Fibroblast of peridontal ligament (primary cell): ENCODE measurements around the gene OGFOD2.

Experiments
- DNase-seq: peaks from one replicate; pipeline ENCODE4 v3.0.0-alpha.2; 2010; ENCODE audit errors: extremely low read depth

Gene OGFOD2

DNA sequence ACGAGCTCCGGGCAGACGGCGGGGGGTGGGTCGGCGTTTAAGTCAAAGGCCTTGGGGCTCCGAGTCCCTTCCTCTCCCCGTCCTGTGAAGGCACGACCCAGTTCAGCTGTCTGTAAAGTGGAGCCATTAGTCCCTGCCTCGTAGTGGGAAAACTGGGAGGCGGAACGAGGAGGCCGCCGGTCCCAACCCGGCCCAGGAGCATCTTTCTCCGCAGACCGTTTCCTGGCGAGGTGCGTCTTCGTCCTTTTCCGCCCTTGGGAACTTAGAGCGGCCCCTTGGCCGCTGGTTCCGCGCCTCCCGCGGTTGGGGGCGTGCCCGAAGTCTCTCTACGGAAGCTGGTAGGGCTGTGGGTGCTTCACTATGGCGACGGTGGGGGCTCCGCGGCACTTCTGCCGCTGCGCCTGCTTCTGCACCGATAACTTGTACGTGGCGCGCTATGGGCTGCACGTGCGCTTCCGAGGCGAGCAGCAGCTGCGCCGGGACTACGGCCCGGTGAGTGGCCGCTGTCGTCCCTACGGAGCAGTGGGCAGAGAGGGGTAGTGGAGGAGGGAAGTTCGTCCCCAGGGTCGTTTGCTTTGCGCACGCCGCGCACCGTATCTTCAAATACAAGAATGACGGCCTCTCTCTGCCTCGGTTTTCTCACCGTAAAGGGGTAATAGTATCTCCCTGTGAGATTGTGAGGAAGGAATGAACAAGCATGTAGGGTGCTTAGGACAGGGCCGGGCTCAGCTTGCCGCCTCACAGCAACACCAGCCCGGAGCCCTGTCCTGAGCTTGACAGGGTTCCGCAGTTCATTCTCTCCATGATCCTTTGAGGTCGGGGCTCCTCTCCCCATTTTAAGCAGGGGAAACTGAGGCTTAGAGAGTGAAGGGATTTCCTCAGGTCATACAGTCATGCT is at the start of gene OGFOD2:
TSS of gene OGFOD2 (plus strand) at position 353 of the 898 bp plus-strand sequence. CDS start at position 361, 8 bp downstream.
- DNase-seq = peak; percentile 88

- DNase-seq = no peak
These were observed 47.2 kb upstream of the OGFOD2 start for GRCh38 chr12:122927756-122928403.

DNA sequence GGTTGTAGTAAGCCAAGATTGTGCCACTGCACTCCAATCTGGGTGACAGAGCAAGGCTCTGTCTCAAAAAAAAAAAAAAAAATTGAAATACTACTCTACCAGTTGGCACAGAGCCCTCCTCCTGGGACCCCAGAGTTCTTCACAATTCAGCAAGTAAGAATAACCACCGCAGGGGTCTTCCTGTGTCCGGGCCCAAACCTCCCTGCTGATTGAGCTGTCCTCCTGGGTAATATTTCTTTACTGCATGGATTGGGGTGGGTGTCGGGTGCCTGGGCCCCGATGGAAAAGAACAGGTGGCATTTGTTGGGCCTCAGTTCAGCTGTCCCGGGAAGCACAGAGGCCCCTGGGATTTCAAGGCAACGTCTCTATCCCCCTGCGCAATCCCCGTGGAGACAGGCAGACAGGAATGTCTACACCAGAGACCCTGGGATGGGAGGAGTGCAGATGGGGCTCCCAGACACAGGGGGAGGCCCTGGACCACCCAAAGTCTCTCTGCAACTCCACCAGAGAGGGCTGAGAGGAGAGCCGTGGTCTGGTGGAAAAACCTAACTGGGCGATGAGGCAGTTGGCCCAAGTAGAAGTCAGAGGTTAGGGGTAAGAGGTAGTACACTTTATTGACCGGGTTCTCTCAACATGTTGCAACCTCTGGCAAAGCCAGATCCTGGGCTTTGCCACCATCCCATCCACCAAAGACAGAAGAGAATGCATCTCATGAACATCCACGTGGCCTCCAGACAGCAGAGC is 46.5 kb upstream of the OGFOD2 start:
- no peak for DNase-seq

DNA sequence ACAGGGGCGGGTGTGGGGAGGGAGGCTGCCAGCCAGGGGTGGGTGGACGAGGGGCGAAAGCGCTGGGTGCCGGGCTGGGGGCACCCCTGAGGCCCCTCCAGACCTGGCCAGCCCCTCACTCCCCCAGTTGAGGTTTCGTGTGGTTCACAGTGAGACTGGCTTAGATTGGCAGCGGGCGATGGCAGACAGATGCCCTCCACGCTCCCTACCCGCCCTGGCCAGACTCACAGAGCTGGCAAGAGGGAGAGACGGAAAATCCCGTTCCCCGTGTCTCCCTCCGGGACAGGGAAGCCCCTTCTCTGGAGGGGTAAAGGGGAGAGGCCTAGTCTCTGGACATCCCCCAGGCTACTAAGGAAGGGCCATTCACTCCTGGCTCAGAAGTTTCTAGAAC is 45.9 kb upstream of the OGFOD2 start:
- DNase-seq = no peak

DNA sequence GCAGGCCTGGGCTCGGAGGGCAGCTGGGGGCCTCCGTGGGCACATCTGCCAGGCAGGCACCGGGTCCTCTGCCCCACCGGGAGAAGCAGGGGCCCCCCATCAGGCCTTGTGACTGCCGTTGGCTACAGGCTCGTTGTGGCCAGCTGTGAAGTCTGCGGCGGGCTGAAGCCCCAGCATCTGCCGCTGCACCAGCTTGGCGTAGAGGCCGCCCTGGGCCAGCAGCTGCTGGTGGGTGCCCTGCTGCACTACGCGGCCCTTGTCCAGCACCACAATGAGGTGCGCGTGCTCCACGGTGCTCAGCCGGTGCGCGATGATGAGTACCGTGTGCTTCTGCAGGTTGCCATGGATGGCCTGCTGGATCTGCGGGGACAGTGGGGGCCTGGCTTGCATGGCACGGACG is 45.2 kb upstream of the OGFOD2 start:
- DNase-seq = no peak

- no peak for DNase-seq
These were observed 42.8 kb upstream of the OGFOD2 start for GRCh38 chr12:122932207-122932606.

- DNase-seq = no peak
These were observed 40.3 kb upstream of the OGFOD2 start for GRCh38 chr12:122934722-122935121.

DNA sequence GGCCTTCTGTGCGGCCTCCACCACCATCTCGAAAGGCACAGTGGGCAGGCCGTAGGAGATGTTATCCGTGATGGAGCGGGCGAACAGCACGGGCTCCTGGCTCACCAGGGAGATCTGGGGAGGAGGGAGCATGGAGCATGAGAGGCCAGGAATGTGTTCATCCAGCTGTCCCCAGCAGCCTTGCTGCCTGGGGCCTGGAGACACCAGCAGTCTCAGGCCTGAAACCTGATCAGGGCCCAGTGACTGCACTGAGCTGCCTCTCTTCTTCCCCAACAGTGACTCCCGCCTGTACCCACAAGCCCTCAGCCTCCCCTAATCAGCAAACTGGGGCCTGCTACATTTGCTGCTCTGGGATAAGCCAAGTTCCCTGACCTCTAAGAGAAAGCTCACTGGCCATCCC is 39.7 kb upstream of the OGFOD2 start:
- DNase-seq = no peak

DNA sequence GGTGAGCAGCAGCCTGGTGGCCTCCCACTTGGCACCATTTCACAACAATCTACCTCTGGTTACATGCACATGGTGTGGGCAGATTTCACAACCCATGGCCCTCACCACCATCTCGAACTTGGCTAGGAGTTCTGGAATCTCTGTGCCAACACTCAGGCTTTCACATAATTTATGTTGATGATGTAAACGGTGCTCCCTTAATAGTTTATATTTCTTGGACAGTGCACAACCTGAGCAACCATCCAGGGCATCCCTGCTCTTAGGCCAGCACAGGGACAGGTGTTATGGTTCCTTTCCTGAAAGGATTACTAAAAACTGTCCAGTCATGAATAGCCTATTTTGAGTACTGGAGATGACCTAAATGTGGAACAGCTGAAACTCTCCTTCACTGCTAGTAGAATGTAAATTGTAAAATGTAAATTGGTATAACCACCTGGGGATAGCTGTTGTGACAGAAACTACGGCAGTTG is 37.4 kb upstream of the OGFOD2 start:
- no peak for DNase-seq

DNA sequence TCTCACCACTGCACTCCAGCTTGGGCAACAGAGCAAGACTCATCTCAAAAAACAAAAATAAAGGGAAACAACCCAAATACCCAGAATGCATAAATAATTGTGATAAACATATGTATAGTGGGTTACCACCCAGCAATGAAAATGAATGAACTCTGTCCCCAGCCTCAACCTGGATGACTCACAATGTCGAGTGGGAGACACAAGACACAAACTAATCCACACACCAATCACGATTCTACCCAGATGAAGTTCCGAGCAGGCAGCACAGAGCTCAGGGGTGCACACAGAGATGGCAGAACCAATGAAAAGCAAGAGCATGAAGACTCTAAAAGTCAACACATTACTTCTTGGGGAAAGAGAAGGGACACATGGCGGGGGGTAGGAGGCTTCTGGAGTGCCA is 35.9 kb upstream of the OGFOD2 start:
- no peak for DNase-seq

- DNase-seq = peak; percentile 70
These were observed 33.7 kb upstream of the OGFOD2 start for GRCh38 chr12:122941351-122941750.

GRCh38 chr12:122942637-122943036 is 32.4 kb upstream of the OGFOD2 start:
- DNase-seq = no peak

- peak; percentile 19 for DNase-seq
These were observed 31.8 kb upstream of the OGFOD2 start for GRCh38 chr12:122943196-122943595.

DNA sequence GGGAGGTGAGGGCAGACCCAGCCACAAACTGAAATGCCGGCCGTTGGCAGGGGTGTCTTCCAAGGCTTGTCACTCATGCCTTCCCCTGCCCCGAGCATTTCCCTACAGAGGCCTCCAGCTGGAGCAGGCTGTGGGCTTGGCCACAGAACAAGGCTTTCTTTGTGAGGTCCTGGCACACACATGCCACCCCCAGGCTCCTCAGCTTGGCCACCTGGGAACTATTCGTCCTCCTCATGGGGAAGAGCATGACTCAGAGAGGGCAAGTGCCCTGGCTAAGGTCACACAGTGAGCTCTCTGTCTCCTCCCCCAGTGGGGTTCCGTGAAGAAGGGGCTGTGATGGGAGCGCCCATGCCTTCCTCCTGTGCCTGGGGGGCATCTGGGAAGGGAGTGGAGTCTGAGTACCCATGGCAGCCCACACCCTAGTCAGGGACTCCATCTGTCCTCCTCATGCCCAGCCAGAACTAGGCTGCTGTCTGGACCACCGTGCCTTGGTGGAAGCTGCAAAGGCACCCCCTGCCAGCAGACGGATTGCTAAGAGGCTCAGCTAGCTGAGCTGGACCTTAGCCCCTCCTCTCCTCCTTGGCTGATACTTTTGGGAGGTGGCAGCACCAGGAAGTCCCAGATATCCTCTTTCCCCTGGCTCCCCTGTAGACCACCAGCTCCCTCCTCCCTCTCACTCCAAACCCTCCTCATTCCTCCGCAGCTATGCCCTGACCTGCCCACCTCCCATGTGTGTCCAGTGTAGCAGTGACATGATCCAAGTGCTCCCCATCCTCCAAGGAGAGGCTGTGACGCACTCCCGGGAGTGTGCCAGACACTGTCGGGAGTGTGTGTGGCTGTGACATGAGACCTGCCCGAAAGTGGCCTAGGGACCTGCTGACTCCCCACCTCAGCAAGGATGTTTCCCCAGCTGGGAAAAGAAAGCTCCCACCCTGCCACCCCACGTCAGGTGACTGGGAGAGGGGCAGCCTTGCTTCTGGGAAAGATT is 30.1 kb upstream of the OGFOD2 start:
- DNase-seq = peak; percentile 35

DNA sequence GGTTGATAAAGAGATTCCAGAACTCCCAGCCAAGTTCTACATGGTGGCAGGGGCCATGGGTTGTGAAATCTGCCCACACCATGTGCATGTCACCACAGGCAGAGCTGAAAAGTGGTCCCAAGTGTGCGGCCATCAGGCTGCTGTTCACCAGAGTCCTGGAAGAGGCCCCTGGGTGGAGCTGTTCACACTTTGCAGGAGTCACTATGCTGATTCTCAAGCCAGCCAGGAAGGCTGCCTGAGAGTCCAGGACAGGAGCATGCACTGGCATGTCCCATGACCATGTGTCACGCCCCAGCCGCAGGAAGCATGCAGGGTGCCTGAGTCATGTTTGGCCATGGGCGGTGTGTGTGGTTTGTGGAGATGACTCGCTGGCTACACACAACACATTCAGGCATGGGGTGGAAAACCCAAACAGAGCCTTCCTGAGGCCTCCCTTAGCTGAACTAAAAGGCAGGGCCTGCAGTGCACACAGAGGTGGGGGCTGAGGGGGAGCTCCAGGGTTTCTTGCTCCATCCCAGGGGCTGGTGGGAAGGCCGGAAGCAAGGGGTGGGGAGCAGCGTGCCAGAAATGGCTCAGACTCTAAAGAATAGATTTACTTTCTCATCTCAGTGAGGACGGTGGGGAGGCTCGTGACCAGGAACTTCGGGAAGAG is 28.2 kb upstream of the OGFOD2 start:
- peak; percentile 99 for DNase-seq

DNA sequence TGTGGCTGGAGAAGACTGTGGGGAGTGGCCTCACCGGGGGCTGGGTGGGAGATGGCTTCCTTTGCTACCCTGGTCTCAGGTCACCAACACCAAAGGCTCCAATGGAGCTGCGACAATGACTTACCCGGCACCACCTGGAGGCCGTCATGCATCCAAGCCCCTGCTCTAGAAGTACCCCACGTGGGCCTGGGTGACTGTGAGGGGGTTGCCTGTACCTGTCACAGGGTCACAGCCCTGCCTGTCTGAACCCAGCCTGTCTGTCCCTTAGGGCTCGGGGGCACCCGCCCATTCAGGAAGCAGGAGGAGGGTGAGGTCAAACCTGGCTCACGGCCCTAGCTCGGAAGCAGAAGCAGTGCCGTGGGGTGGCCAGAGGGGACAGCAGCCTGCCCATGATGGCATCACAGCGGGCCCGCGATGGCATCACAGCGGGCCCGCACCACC is 27.7 kb upstream of the OGFOD2 start:
- no peak for DNase-seq

- no peak for DNase-seq
These were observed 26.4 kb upstream of the OGFOD2 start for GRCh38 chr12:122948605-122949004.

DNA sequence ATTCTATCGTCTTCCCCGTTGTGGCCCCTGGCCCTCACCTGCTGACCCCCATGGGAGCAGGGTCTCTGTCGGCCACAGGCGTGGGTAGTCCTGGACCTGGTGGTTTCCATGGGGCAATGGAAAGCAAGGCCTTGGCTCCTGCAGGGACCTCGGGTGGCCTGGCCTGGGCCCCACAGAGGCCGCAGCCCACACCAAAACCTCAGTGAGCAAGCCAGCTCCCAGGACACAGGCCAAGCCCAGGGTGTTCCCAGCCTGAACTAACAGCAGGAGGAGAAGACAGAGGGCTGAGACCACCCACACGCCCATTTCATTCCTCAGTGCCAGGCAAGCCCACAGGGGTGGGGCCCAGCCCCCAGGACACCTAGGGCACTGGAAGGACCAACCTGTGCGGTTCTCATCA is 25.6 kb upstream of the OGFOD2 start:
- no peak for DNase-seq

- no peak for DNase-seq
These were observed 25.0 kb upstream of the OGFOD2 start for GRCh38 chr12:122949816-122950675.

GRCh38 chr12:122951406-122951805 is 23.6 kb upstream of the OGFOD2 start:
- DNase-seq = peak; percentile 45
